22Rv1 (cell line): ENCODE measurements around the gene HOXD12.

Experiments used
- H3K27ac ChIP-seq: fragments of 450-650 bp; 2 replicates; pipeline ENCODE4 v1.5.1; 2017
- ZFX ChIP-seq: fragments of 450-650 bp; IDR thresholded peaks from 2 replicates; pipeline ENCODE4 v1.6.1; 2017; ENCODE audit warnings: antibody characterized with exemption, borderline replicate concordance
- TF ChIP-seq, protein P1 (sequence below): fragments of 450-650 bp; IDR thresholded peaks from 2 replicates; pipeline ENCODE4 v1.5.1; 2017; ENCODE audit warnings: mild to moderate bottlenecking

The HOXD12 gene

GRCh38 chr2:176151442-176152287, 52.1 kb downstream of the HOXD12 start, which contains the start of gene HOXD4:
TSS of gene HOXD4 (plus strand) at chr2:176151550. CDS start at chr2:176151634, 84 bp downstream.
- TF ChIP-seq ZFX = no peak
- TF ChIP-seq, protein P1, sequence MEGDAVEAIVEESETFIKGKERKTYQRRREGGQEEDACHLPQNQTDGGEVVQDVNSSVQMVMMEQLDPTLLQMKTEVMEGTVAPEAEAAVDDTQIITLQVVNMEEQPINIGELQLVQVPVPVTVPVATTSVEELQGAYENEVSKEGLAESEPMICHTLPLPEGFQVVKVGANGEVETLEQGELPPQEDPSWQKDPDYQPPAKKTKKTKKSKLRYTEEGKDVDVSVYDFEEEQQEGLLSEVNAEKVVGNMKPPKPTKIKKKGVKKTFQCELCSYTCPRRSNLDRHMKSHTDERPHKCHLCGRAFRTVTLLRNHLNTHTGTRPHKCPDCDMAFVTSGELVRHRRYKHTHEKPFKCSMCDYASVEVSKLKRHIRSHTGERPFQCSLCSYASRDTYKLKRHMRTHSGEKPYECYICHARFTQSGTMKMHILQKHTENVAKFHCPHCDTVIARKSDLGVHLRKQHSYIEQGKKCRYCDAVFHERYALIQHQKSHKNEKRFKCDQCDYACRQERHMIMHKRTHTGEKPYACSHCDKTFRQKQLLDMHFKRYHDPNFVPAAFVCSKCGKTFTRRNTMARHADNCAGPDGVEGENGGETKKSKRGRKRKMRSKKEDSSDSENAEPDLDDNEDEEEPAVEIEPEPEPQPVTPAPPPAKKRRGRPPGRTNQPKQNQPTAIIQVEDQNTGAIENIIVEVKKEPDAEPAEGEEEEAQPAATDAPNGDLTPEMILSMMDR = no peak
- no peak within 1 kb of the TSS for H3K27ac ChIP-seq
